ENCODE data around the gene B3GNT7.

The B3GNT7 gene

GRCh38 chr2:231385429-231385828 is 10.1 kb upstream of the B3GNT7 start:
- TF ChIP-seq ZNF274 (IDR thresholded peaks at IDR 0.05; ENCODE audit: low read depth, low read length): no peak
- no peak overlapping the region for H3K4me3 ChIP-seq (ENCODE audit: low read length)

GRCh38 chr2:231386446-231386845 is 9.1 kb upstream of the B3GNT7 start:
- no peak for TF ChIP-seq ZNF274 (IDR thresholded peaks at IDR 0.05; ENCODE audit: low read depth, low read length)
- H3K4me3 ChIP-seq (ENCODE audit: low read length): no peak overlapping the region

- H3K4me3 ChIP-seq (ENCODE audit: low read length): no peak overlapping the region
- TF ChIP-seq ZNF274 (IDR thresholded peaks at IDR 0.05; ENCODE audit: low read depth, low read length): no peak
These were observed 7.4 kb upstream of the B3GNT7 start for GRCh38 chr2:231387904-231388724.

GRCh38 chr2:231388725-231389346 is 6.7 kb upstream of the B3GNT7 start:
- TF ChIP-seq ZNF274 (IDR thresholded peaks at IDR 0.05; ENCODE audit: low read depth, low read length): no peak
- H3K4me3 ChIP-seq (ENCODE audit: low read length): no peak overlapping the region

- H3K4me3 ChIP-seq (ENCODE audit: low read length): no peak overlapping the region
- no peak for TF ChIP-seq ZNF274 (IDR thresholded peaks at IDR 0.05; ENCODE audit: low read depth, low read length)
These were observed 4.8 kb upstream of the B3GNT7 start for GRCh38 chr2:231390667-231391066.

GRCh38 chr2:231391981-231392380 is 3.5 kb upstream of the B3GNT7 start:
- H3K4me3 ChIP-seq (ENCODE audit: low read length): no peak overlapping the region; the same call in 1 of the 2 replicates
- no peak for TF ChIP-seq ZNF274 (IDR thresholded peaks at IDR 0.05; ENCODE audit: low read depth, low read length)

GRCh38 chr2:231392431-231393148 is 2.9 kb upstream of the B3GNT7 start:
- H3K4me3 ChIP-seq (ENCODE audit: low read length): peak overlapping the region; percentile 56; the same call in 1 of the 2 replicates

GRCh38 chr2:231393149-231394131 is 2.1 kb upstream of the B3GNT7 start:
- H3K4me3 ChIP-seq (ENCODE audit: low read length): peak overlapping the region; percentile 56; the same call in 1 of the 2 replicates
- TF ChIP-seq ZNF274 (IDR thresholded peaks at IDR 0.05; ENCODE audit: low read depth, low read length): no peak

More at GRCh38 chr2:231392431-231393148, 2.9 kb upstream of the B3GNT7 start:
- TF ChIP-seq ZNF274 (IDR thresholded peaks at IDR 0.05; ENCODE audit: low read depth, low read length): no peak

- H3K4me3 ChIP-seq (ENCODE audit: low read length): peak overlapping the region; percentile 56; the same call in 1 of the 2 replicates
- TF ChIP-seq ZNF274 (IDR thresholded peaks at IDR 0.05; ENCODE audit: low read depth, low read length): no peak
These were observed 1.0 kb upstream of the B3GNT7 start for GRCh38 chr2:231394211-231395141.

- TF ChIP-seq ZNF274 (IDR thresholded peaks at IDR 0.05; ENCODE audit: low read depth, low read length): no peak
- peak overlapping the region; percentile 56; the same call in 1 of the 2 replicates for H3K4me3 ChIP-seq (ENCODE audit: low read length)
These were observed 730 bp downstream of the B3GNT7 start for GRCh38 chr2:231396058-231396821.

- no peak for TF ChIP-seq ZNF274 (IDR thresholded peaks at IDR 0.05; ENCODE audit: low read depth, low read length)
- H3K4me3 ChIP-seq (ENCODE audit: low read length): no peak overlapping the region; the same call in 1 of the 2 replicates
These were observed 1.8 kb downstream of the B3GNT7 start for GRCh38 chr2:231397011-231397927.

Measured in GM08714 (cell line).